Endothelial cell of umbilical vein (primary cell): Measurements from ENCODE around the gene TCF25. TPM values are rescaled to one million over a fixed set of nuclear protein-coding genes. Genes with fewer than 3 reads are reported as not detected.
A peak's percentile ranks its signal among the peaks of the same experiment; 100 is the strongest.

Source experiments
- BruUV-seq: library from RNA; stranded (reverse); fragments of 400-500 nt; replicated peaks from 2 replicates; lab custom pipeline; 2021; lab: Mats Ljungman, UMichigan
- CTCF ChIA-PET: fragments of 300-600, 350-600 bp; sonication (Branson Sonifier 250); formaldehyde crosslinking; loops from one replicate; lab custom pipeline; 2021; ENCODE audit warnings: antibody characterized with exemption, inconsistent platforms; lab: Charles Lee
- POLR2A ChIA-PET: fragments of 300-600, 350-600 bp; sonication (Branson Sonifier 250); formaldehyde crosslinking; loops from one replicate; lab custom pipeline; 2021; ENCODE audit warnings: antibody characterized with exemption, inconsistent platforms; lab: Charles Lee
- DNase-seq: peaks from one replicate; pipeline ENCODE4 v3.0.0-alpha.2; 2011; ENCODE audit warnings: low read depth, low spot score
- FAIRE-seq: peaks from 2 replicates; lab custom pipeline; 2011; peaks lifted over from hg19 to GRCh38; lab: Jason Lieb, UNC
- H2AFZ ChIP-seq: 2 replicates; pipeline ENCODE4 v1.6.0; 2012; ENCODE audit warnings: low read depth, low read length, control low read depth, inconsistent platforms
- H3K27ac ChIP-seq: 2 replicates; pipeline ENCODE4 v1.5.1; 2011; ENCODE audit warnings: low read depth, mild to moderate bottlenecking, control low read depth, low read length, moderate library complexity; ENCODE audit not compliant: insufficient read depth
- H3K27me3 ChIP-seq, 2 experiments: 2 replicates each; pipeline versions ENCODE4 v1.6.0 to v1.6.1; 2011; ENCODE audit warnings: low read length in 2 of 2, mixed read lengths in 1 of 2; ENCODE audit not compliant: control insufficient read depth in 2 of 2, insufficient read depth in 2 of 2
- H3K36me3 ChIP-seq, 2 experiments: 2 replicates in 1 of 2; 3 replicates in 1 of 2; pipeline ENCODE4 v1.5.1; 2011; ENCODE audit warnings: low read length in 2 of 2, mild to moderate bottlenecking in 1 of 2, moderate library complexity in 1 of 2; ENCODE audit not compliant: control insufficient read depth in 2 of 2, insufficient read depth in 2 of 2; ENCODE audit errors: extremely low read depth in 1 of 2
- H3K4me1 ChIP-seq: 3 replicates; pipeline ENCODE4 v1.5.1; 2011; ENCODE audit warnings: mild to moderate bottlenecking, low read length; ENCODE audit not compliant: control insufficient read depth, insufficient read depth; ENCODE audit errors: extremely low read depth
- H3K4me2 ChIP-seq: 2 replicates; pipeline ENCODE4 v1.6.1; 2011; ENCODE audit warnings: low read length, control low read depth, mixed read lengths; ENCODE audit not compliant: insufficient read depth
- H3K4me3 ChIP-seq, 3 experiments: fragments of 200-600 bp in 1 of 3; sonication (generic), shearing (Covaris generic) in 1 of 3; replicated peaks in 1 of 3; 2 replicates each; pipeline ENCODE4 v1.5.1; 2011 to 2016; ENCODE audit warnings: control low read depth in 3 of 3, low read length in 3 of 3, mild to moderate bottlenecking in 2 of 3, inconsistent platforms in 1 of 3, low read depth in 1 of 3, moderate library complexity in 1 of 3; ENCODE audit not compliant: insufficient read depth in 1 of 3
- H3K79me2 ChIP-seq: 2 replicates; pipeline ENCODE4 v1.6.0; 2012; ENCODE audit warnings: low read length, inconsistent platforms; ENCODE audit not compliant: control insufficient read depth, insufficient read depth
- H3K9ac ChIP-seq: replicated peaks from 2 replicates; pipeline ENCODE3; 2011; ENCODE audit warnings: low read length, control low read depth; ENCODE audit not compliant: insufficient read depth; ENCODE audit errors: extremely low read depth
- H3K9me1 ChIP-seq: replicated peaks from 3 replicates; pipeline ENCODE4 v1.6.0; 2011; ENCODE audit warnings: mild to moderate bottlenecking, low read length; ENCODE audit not compliant: control insufficient read depth, insufficient read depth; ENCODE audit errors: extremely low read depth
- H3K9me3 ChIP-seq: replicated peaks from 2 replicates; pipeline ENCODE4 v1.5.1; 2012; ENCODE audit warnings: low read length, inconsistent platforms; ENCODE audit not compliant: control insufficient read depth, insufficient read depth
- H4K20me1 ChIP-seq: replicated peaks from 2 replicates; pipeline ENCODE3; 2011; ENCODE audit warnings: mild to moderate bottlenecking, low read length; ENCODE audit not compliant: control insufficient read depth, insufficient read depth; ENCODE audit errors: extremely low read depth
- EZH2 ChIP-seq: IDR thresholded peaks from 2 replicates; pipeline ENCODE4 v1.6.1; 2012; ENCODE audit warnings: borderline replicate concordance, low read depth, mild to moderate bottlenecking, moderate library complexity, low read length, inconsistent platforms; ENCODE audit not compliant: severe bottlenecking
- FOS ChIP-seq: IDR thresholded peaks from 2 replicates; pipeline ENCODE4 v1.6.1; 2011; ENCODE audit warnings: mild to moderate bottlenecking, low read length, moderate library complexity, borderline replicate concordance; ENCODE audit not compliant: insufficient read depth
- GATA2 ChIP-seq: IDR thresholded peaks from 2 replicates; pipeline ENCODE4 v1.7.0; 2011; ENCODE audit warnings: low read depth, mild to moderate bottlenecking, moderate library complexity, mixed read lengths, low read length; ENCODE audit not compliant: insufficient read length, insufficient read depth
- JUN ChIP-seq: IDR thresholded peaks from 2 replicates; pipeline ENCODE4 v1.6.1; 2011; ENCODE audit warnings: borderline replicate concordance, low read depth; ENCODE audit not compliant: insufficient read length, insufficient read depth
- MYC ChIP-seq: IDR thresholded peaks from one replicate; pipeline ENCODE4 v1.6.1; 2011; ENCODE audit warnings: mild to moderate bottlenecking, low read depth, low read length
- POLR2A ChIP-seq: IDR thresholded peaks from 2 replicates; pipeline ENCODE4 v1.6.1; 2012; ENCODE audit warnings: low read depth, mild to moderate bottlenecking, control low read depth, low read length
- POLR2AphosphoS5 ChIP-seq: IDR thresholded peaks from 2 replicates; pipeline ENCODE4 v1.6.1; 2012; ENCODE audit warnings: low read depth, mild to moderate bottlenecking, control low read depth, low read length, moderate library complexity; ENCODE audit not compliant: insufficient read depth
- dilution Hi-C: fragments of 300-500 bp; cut with MboI; formaldehyde crosslinking; loops from one replicate; pipeline ENCODE4 v1.15.0; 2019; ENCODE audit warnings: low sequenced_read_pairs; ENCODE audit not compliant: extremely low pct_ligation_motif_present
- intact Hi-C: fragments of 100-400 bp; cut with micrococcal nuclease; formaldehyde crosslinking; loops from one replicate; pipeline ENCODE4 v1.10.0; 2022
- polyA plus RNA-seq, 4 experiments: library from polyadenylated mRNA; depleted of rRNA in 3 of 4; stranded (reverse) in 3 of 4; unstranded in 1 of 4; fragments of >200 nt; gene quantifications; 2 replicates each; pipeline versions ENCODE4 v1.2.1 to v1.2.3, GENCODE V29; 2011 to 2012; ENCODE audit warnings: missing spikeins in 1 of 4
- total RNA-seq: library from RNA; stranded (reverse); gene quantifications from 2 replicates; pipeline ENCODE4 v1.2.3, GENCODE V29; 2021
- TF ChIP-seq, protein P1 (sequence below): IDR thresholded peaks from 2 replicates; pipeline ENCODE4 v1.6.1; 2011; ENCODE audit not compliant: insufficient read depth, insufficient read length
- TF ChIP-seq, protein P2 (sequence below), 2 donors: IDR thresholded peaks; 1 replicate in 1 of 2; 2 replicates in 1 of 2; pipeline ENCODE4 v1.5.1; 2011; ENCODE audit warnings: low read length in 2 of 2, mild to moderate bottlenecking in 2 of 2, moderate library complexity in 2 of 2, control low read depth in 1 of 2, inconsistent platforms in 1 of 2, low read depth in 1 of 2; ENCODE audit not compliant: insufficient read depth in 1 of 2; ENCODE audit errors: extremely low read depth in 1 of 2

The TCF25 gene
- total and polyA plus RNA-seq, 2 donors (not counting 3 experiments of a cell fraction or from before 2014, with no cell fraction given): 193 to 234 TPM

DNA sequence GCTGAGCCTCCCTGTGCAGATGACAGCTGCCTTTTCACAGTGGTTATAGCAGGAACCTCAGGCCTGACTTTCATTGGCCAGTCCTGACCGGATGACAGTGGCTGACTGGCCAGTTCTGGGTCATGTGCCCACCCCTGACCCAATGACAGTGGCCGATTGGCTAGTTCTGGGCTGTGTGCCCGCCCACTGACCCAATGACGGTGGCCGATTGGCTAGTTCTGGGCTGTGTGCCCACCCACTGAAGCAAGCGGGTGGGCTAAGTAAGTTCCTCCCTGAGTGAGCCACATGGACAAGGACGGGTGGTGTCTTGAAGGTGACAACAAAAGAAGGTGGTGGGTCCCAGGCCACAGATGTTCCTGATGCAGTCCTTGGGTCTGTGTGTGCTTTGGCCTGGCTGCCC lies 84.7 kb downstream of the TCF25 start:
- POLR2A ChIA-PET: no interaction called here
- Histone ChIP-seq H3K36me3 (peaks cover 0 to 28% of the 10 kb centered on the region in 2 experiments), H2AFZ (no peak overlapping the region), H3K79me2 (peaks cover 2% of the 10 kb centered on the region), H4K20me1 (no peaks in the 10 kb centered on the region), H3K9me1 (no peaks in the 10 kb centered on the region), H3K27ac (no peak overlapping the region), H3K27me3 (no peaks in the 10 kb centered on the region), H3K4me1 (no peaks in the 10 kb centered on the region), H3K4me3 (no peak overlapping the region), H3K9me3 (no peaks in the 10 kb centered on the region), H3K4me2 (no peak overlapping the region), H3K9ac (no peak overlapping the region)
- no TSS peak for BruUV-seq
- CTCF ChIA-PET: no interaction called here
- no peak for TF ChIP-seq POLR2AphosphoS5
- TF ChIP-seq MYC: no peak
- no peak for TF ChIP-seq POLR2A
- TF ChIP-seq FOS: no peak
- TF ChIP-seq, protein P1, sequence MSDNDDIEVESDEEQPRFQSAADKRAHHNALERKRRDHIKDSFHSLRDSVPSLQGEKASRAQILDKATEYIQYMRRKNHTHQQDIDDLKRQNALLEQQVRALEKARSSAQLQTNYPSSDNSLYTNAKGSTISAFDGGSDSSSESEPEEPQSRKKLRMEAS: no peak
- TF ChIP-seq EZH2: no peak
- DNase-seq (peak; percentile 43), FAIRE-seq (no peak)
- dilution Hi-C loops (no loop called here), intact Hi-C loops (no loop called here)

DNA sequence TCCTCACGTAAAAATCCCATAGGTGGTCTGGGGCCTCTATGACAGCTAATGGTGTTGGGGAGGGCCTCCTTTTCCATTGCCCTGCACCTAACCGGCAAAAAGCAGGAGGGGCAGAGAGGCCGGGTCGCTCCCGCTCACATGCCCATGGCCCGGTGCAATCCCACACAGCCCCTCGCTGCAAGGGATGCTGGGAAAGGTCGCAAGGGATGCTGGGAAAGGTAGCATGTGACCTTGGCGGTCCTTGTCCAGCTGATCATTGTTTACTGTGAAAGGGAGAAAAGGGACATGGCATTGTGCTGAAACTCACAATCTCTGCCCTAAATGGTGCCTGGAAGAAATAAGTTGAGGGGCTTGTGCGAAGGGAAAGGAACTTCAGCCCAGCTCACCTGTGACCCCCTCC lies 85.2 kb downstream of the TCF25 start:
- CTCF ChIA-PET: no interaction called here

More for the DNA sequence above, 85.2 kb downstream of the TCF25 start:
- H3K4me3 ChIP-seq: no peak overlapping the region
- H4K20me1 ChIP-seq: no peaks in the 10 kb centered on the region
- intact Hi-C loops: no loop called here
- no peak overlapping the region for H3K27ac ChIP-seq
- dilution Hi-C loops: no loop called here
- H2AFZ ChIP-seq: no peak overlapping the region
- POLR2A ChIA-PET: no interaction called here
- H3K4me2 ChIP-seq: no peak overlapping the region
- no peaks in the 10 kb centered on the region for H3K4me1 ChIP-seq
- H3K9me3 ChIP-seq: no peaks in the 10 kb centered on the region
- H3K27me3 ChIP-seq: no peaks in the 10 kb centered on the region
- no TSS peak for BruUV-seq
- DNase-seq (no peak), FAIRE-seq (no peak)
- H3K9me1 ChIP-seq: no peaks in the 10 kb centered on the region
- peaks cover 3 to 31% of the 10 kb centered on the region in 2 experiments for H3K36me3 ChIP-seq
- TF ChIP-seq MYC: no peak
- TF ChIP-seq FOS: no peak
- TF ChIP-seq, protein P2, sequence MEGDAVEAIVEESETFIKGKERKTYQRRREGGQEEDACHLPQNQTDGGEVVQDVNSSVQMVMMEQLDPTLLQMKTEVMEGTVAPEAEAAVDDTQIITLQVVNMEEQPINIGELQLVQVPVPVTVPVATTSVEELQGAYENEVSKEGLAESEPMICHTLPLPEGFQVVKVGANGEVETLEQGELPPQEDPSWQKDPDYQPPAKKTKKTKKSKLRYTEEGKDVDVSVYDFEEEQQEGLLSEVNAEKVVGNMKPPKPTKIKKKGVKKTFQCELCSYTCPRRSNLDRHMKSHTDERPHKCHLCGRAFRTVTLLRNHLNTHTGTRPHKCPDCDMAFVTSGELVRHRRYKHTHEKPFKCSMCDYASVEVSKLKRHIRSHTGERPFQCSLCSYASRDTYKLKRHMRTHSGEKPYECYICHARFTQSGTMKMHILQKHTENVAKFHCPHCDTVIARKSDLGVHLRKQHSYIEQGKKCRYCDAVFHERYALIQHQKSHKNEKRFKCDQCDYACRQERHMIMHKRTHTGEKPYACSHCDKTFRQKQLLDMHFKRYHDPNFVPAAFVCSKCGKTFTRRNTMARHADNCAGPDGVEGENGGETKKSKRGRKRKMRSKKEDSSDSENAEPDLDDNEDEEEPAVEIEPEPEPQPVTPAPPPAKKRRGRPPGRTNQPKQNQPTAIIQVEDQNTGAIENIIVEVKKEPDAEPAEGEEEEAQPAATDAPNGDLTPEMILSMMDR (IDR thresholded peaks at IDR 0.05; ENCODE audit: extremely low read depth in 1 of 2, insufficient read depth in 1 of 2, low read depth in 1 of 2, low read length in 2 of 2): no peak
- no peak for TF ChIP-seq GATA2
- TF ChIP-seq EZH2: no peak
- TF ChIP-seq, protein P1: no peak
- no peak for TF ChIP-seq JUN
- no peak for TF ChIP-seq POLR2A
- TF ChIP-seq POLR2AphosphoS5: no peak
- no peaks in the 10 kb centered on the region for H3K79me2 ChIP-seq
- no peak overlapping the region for H3K9ac ChIP-seq
